Measurements from ENCODE around the gene AHNAK.

DNA sequence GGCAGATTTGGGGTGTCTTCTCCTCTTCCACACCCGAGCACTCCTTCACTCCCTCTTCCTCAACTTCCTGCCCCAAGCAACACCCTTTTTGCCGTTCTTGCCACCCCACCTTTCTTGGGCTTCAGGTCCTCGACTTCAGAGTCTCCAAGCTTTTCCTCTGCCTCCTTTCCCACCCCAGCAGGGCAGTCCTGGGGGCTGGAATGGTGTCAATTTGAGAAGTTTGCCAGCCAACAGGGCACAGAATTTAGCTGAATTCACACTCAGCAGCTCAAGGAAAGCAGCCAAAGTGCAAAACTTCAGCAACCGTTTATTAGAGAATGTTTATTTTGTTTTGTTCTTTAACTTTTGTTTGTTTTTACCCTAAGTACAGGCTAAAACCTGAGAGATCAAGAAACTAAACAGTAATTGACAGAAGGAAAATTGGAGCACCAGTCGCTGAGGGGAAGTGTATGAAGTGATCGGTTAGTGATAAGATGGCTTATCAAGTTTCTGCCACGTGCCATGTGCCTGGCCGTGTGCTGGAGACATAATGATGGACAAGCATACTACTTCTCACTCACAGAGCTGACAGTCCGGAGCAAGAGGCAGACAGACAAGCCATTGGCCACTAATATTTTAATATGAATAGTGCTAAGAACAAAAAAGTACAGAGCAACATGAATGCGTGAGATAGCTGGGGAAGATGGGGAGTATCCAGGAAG, 44.4 kb downstream of the AHNAK start:
- TF ChIP-seq, protein P1, sequence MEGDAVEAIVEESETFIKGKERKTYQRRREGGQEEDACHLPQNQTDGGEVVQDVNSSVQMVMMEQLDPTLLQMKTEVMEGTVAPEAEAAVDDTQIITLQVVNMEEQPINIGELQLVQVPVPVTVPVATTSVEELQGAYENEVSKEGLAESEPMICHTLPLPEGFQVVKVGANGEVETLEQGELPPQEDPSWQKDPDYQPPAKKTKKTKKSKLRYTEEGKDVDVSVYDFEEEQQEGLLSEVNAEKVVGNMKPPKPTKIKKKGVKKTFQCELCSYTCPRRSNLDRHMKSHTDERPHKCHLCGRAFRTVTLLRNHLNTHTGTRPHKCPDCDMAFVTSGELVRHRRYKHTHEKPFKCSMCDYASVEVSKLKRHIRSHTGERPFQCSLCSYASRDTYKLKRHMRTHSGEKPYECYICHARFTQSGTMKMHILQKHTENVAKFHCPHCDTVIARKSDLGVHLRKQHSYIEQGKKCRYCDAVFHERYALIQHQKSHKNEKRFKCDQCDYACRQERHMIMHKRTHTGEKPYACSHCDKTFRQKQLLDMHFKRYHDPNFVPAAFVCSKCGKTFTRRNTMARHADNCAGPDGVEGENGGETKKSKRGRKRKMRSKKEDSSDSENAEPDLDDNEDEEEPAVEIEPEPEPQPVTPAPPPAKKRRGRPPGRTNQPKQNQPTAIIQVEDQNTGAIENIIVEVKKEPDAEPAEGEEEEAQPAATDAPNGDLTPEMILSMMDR (conservative IDR thresholded peaks at IDR 0.05 in 1 of 2, IDR thresholded peaks at IDR 0.05 in 1 of 2; ENCODE audit: low read depth in 1 of 2, low read length in 2 of 2), result no peak
- TF ChIP-seq EZH2 (IDR thresholded peaks at IDR 0.05; ENCODE audit: low read length, missing control alignments), result no peak

Measured in fibroblast of lung (primary cell).